HEK293T (cell line): ENCODE data around the gene MRPL14.

ENCODE experiments used
- CTCF ChIA-PET: fragments of 350-600 bp; formaldehyde crosslinking; extraction: SDS; loops from one replicate; lab custom pipeline; 2021; ENCODE audit warnings: antibody characterized with exemption, inconsistent platforms; lab: Yijun Ruan, JAX
- POLR2A ChIA-PET: fragments of 350-600 bp; formaldehyde crosslinking; extraction: SDS; loops from one replicate; lab custom pipeline; 2020; ENCODE audit warnings: antibody characterized with exemption, inconsistent platforms; lab: Yijun Ruan, JAX
- DNase-seq: peaks from one replicate; pipeline ENCODE4 v3.0.0; 2012; ENCODE audit warnings: mixed read lengths; ENCODE audit errors: extremely low spot score
- ARNT ChIP-seq: fragments of 450-650 bp; IDR thresholded peaks from 2 replicates; pipeline ENCODE4 v1.6.1; 2017; ENCODE audit warnings: mild to moderate bottlenecking
- BHLHE40 ChIP-seq: fragments of 450-650 bp; IDR thresholded peaks from 2 replicates; pipeline ENCODE4 v1.6.1; 2016; ENCODE audit warnings: mild to moderate bottlenecking, moderate library complexity, borderline replicate concordance
- CTBP1 ChIP-seq: fragments of 450-650 bp; IDR thresholded peaks from 2 replicates; pipeline ENCODE4 v1.6.1; 2016; ENCODE audit warnings: borderline replicate concordance
- ELF4 ChIP-seq: fragments of 450-650 bp; IDR thresholded peaks from 2 replicates; pipeline ENCODE4 v1.6.1; 2017; ENCODE audit warnings: antibody characterized with exemption
- FOXA1 ChIP-seq: fragments of 450-650 bp; IDR thresholded peaks from 2 replicates; pipeline ENCODE4 v1.6.1; 2016; ENCODE audit warnings: mild to moderate bottlenecking
- FOXK2 ChIP-seq: fragments of 450-650 bp; IDR thresholded peaks from 2 replicates; pipeline ENCODE4 v1.6.1; 2016; ENCODE audit warnings: mild to moderate bottlenecking
- FOXM1 ChIP-seq: fragments of 450-650 bp; IDR thresholded peaks from 2 replicates; pipeline ENCODE4 v1.6.1; 2017; ENCODE audit warnings: mild to moderate bottlenecking, borderline replicate concordance
- HDGF ChIP-seq: fragments of 450-650 bp; IDR thresholded peaks from 2 replicates; pipeline ENCODE4 v1.6.1; 2017; ENCODE audit warnings: antibody characterized with exemption, borderline replicate concordance
- L3MBTL2 ChIP-seq: fragments of 450-650 bp; conservative IDR thresholded peaks from 2 replicates; pipeline ENCODE4 v1.6.1; 2016; ENCODE audit warnings: mild to moderate bottlenecking
- LEF1 ChIP-seq: fragments of 450-650 bp; IDR thresholded peaks from 2 replicates; pipeline ENCODE4 v1.6.1; 2017; ENCODE audit warnings: mild to moderate bottlenecking, borderline replicate concordance
- NFRKB ChIP-seq: fragments of 450-650 bp; IDR thresholded peaks from 2 replicates; pipeline ENCODE4 v1.6.1; 2016; ENCODE audit warnings: mild to moderate bottlenecking, moderate library complexity
- SP1 ChIP-seq: fragments of 450-650 bp; IDR thresholded peaks from 2 replicates; pipeline ENCODE4 v1.6.1; 2017
- SUZ12 ChIP-seq: fragments of 450-650 bp; IDR thresholded peaks from 2 replicates; pipeline ENCODE4 v1.6.1; 2016; ENCODE audit warnings: mild to moderate bottlenecking
- TARDBP ChIP-seq: fragments of 450-650 bp; IDR thresholded peaks from 2 replicates; pipeline ENCODE4 v1.6.1; 2016
- ZNF384 ChIP-seq: fragments of 450-650 bp; IDR thresholded peaks from 2 replicates; pipeline ENCODE4 v1.6.1; 2016
- TF ChIP-seq, protein P1 (sequence below): fragments of 450-650 bp; IDR thresholded peaks from 2 replicates; pipeline ENCODE4 v1.6.1; 2016

The MRPL14 gene

DNA sequence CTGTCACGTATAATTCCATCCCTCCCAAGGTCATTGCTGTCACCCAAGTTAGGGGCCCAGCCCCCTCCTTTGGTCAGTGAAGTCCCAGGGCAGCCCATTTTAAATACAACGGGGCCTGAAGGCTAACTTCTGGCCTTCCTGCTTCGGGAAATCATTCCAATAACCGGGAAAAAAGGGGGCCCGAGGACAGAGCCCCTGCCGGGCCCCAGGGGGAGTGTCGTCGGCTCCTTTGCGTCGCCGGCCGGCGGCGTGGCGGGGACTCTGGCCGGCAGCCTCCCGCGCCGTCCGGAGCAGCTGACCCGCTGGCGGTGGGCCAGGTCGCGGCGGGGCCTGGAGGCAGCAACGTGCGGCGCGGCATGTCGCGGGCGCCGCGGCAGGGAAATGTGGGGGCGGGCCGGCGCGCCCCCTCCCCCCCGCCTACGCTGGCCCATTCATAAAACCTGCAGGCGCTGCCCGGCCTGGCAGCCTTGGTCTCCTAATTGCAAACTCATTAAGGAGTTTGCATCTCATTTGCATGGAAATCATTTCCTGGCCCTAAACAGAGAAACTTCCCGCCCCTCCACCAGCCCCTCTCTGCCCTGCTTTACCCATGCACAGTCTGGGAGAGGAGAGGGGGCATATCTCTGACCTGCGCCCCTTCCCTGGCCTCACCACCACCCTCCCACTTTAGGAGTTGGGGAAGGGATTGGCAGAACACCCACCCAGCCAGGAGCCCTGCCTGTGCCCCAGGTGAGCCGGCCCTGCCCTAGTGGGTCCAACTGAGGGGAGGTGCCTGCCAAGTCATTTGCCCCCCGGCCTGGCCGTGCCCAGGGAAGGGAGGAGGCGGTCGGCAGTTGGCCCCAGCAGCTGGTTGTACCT, 50.7 kb downstream of the MRPL14 start:
- no peak for TF ChIP-seq BHLHE40
- TF ChIP-seq LEF1 = no peak
- TF ChIP-seq ARNT = no peak
- no peak for TF ChIP-seq CTBP1
- TF ChIP-seq, protein P1, sequence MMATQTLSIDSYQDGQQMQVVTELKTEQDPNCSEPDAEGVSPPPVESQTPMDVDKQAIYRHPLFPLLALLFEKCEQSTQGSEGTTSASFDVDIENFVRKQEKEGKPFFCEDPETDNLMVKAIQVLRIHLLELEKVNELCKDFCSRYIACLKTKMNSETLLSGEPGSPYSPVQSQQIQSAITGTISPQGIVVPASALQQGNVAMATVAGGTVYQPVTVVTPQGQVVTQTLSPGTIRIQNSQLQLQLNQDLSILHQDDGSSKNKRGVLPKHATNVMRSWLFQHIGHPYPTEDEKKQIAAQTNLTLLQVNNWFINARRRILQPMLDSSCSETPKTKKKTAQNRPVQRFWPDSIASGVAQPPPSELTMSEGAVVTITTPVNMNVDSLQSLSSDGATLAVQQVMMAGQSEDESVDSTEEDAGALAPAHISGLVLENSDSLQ = no peak
- TF ChIP-seq FOXK2 = no peak
- no peak for TF ChIP-seq HDGF
- TF ChIP-seq ELF4 = no peak
- TF ChIP-seq L3MBTL2 = no peak
- no peak for TF ChIP-seq NFRKB
- no peak for TF ChIP-seq SP1
- TF ChIP-seq TARDBP = no peak
- TF ChIP-seq SUZ12 = no peak
- no peak for TF ChIP-seq FOXA1
- TF ChIP-seq FOXM1 = no peak
- no peak for TF ChIP-seq ZNF384
- ChIA-PET CTCF (interaction anchor here (0.6 to 1.0 kb wide), 2 partner anchors 169 to 304 kb away, joined by 3 read pairs; no protein-coding TSS in a partner anchor), POLR2A (no interaction called here)
- peak; percentile 48 for DNase-seq

DNA sequence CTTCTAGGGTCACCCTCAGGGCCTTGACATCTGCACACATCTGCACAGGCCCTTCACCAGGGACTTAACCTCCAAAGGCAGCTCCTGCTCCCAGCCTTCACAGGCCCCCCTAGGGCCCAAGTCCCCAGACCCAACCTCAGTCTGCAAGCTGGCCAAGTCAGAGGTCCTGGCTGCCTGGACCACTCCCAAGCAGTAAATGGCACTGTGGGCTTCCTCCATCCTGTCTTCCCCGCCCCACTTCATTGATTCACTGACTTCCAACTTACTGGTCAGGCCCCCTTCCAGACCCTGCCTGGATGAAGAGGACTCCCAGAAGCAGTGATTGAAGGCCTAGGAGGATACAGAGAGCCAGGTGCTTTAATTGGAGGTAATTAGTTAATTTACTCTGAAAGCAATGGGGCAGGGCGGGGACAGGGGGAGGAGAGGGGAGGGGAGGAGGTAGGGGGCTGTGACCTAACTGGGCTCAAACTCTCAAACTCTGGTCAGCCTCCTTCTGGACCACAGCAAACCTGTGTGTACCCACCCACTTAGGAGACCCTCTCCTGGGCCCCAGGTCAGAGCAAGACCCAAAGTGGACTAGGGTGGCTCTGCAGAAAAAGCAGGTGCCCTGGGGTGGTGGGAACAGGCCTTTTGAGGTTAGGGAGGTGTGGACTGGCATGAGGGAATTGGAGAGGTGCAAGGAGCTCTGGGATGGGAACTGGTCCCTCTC, 51.5 kb downstream of the MRPL14 start:
- CTCF ChIA-PET = interaction anchor here (0.6 to 2.1 kb wide), 8 partner anchors 7 to 408 kb away, joined by 3 to 7 read pairs (median 4); no protein-coding TSS in a partner anchor
- POLR2A ChIA-PET = interaction anchor here (0.7 to 4.7 kb wide), 3 partner anchors 306 to 429 kb away, joined by 3 to 19 read pairs (median 4); partner anchors contain the start of genes MRPS18A and VEGFA
- no peak for DNase-seq
- TF ChIP-seq HDGF (no peak), CTBP1 (no peak), ZNF384 (no peak), FOXK2 (no peak), BHLHE40 (no peak), NFRKB (no peak), FOXA1 (no peak), FOXM1 (no peak), TARDBP (no peak), SP1 (no peak), LEF1 (no peak), L3MBTL2 (no peak), ELF4 (no peak), SUZ12 (no peak), ARNT (no peak)
- TF ChIP-seq, protein P1 = no peak

DNA sequence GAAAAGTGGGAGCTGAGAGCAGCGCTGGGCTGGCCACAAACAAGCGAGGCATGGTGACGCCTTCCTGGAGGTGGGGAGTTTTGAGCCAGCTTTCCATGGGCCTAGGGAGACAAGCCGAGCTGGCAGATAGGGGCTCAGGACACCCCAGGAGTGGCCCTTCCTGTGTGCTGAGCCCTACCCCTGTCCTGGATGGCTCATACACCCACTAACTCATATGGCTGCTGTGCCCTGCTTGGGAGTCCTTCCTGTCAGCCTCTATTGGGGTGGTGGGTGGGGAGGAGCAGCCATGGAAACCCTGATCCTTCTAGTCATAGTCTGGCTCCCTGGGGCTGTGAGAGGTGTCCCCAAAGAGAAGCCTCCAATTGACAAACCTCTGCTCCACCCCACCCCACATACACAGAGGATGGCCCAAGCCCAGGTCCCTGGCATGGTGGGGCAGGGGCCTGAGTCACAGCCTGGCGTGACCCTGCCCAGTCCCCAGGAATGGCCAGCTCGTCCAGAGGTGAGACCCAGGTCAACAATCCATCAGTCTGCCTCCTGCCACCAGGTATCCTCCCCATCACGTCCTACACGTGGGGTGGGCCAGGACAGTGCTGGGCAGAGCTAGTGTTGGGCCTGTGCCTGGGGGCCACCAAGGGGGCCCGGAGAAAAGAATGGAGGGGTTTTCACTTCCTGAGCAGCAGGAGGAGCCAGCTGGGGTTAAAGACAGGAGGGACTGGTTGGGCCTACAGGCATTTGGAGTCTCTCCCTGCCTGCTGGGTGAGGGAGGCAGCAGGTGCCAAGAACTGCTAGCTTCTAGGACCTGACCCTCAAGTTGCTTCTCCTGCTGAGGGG, 52.2 kb downstream of the MRPL14 start:
- TF ChIP-seq ARNT (no peak), LEF1 (no peak), HDGF (no peak), TARDBP (no peak), ZNF384 (no peak), ELF4 (no peak), SP1 (no peak), FOXA1 (no peak), NFRKB (no peak), L3MBTL2 (no peak), CTBP1 (no peak), BHLHE40 (no peak), FOXK2 (no peak), SUZ12 (no peak), FOXM1 (no peak)
- TF ChIP-seq, protein P1 = no peak
- no peak for DNase-seq
- CTCF ChIA-PET = interaction anchor here (0.5 to 2.1 kb wide), 21 partner anchors 8 to 481 kb away, joined by 3 to 8 read pairs (median 3); partner anchors contain the start of gene VEGFA
- POLR2A ChIA-PET = interaction anchor here (0.7 to 4.7 kb wide), 4 partner anchors 172 to 428 kb away, joined by 3 to 19 read pairs (median 4); partner anchors contain the start of genes HSP90AB1, MRPS18A and VEGFA

DNA sequence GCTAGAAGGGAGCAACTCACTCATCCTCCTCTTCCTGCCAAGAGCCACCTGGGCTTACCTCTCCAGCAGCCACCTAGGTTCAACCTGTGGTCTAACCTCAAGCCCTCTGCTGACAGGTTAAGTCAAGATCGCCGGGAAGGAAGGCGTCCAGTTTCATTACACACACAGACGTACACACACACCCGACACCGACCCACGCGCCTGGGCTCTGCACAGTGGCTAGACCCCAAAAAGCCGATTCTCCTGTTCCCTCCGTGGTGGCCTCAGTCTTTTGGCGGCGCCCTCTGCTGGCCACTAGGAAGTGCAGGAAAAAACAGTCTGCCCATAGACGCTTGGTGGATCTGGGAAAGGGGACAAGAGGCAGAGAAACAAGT, 52.8 kb downstream of the MRPL14 start:
- POLR2A ChIA-PET = interaction anchor here (1.1 to 4.7 kb wide), 4 partner anchors 21 to 386 kb away, joined by 4 to 19 read pairs (median 6); partner anchors contain the start of genes HSP90AB1, MRPS18A and VEGFA

More for the DNA sequence above, 52.8 kb downstream of the MRPL14 start:
- TF ChIP-seq TARDBP (no peak), BHLHE40 (no peak), ARNT (no peak), FOXM1 (no peak), FOXK2 (no peak), SUZ12 (no peak), FOXA1 (no peak), NFRKB (no peak), ZNF384 (no peak), LEF1 (no peak), ELF4 (no peak)
- peak; percentile 77 for DNase-seq
- CTCF ChIA-PET = interaction anchor here (0.5 to 2.1 kb wide), 23 partner anchors 8 to 480 kb away, joined by 3 to 8 read pairs (median 3); partner anchors contain the start of gene VEGFA
